ENCODE results near the gene ZNF70. TPM values are rescaled to one million over a fixed set of nuclear protein-coding genes. Genes with fewer than 3 reads are reported as not detected.
A peak's percentile ranks its signal among the peaks of the same experiment; 100 is the strongest.

Gene ZNF70
- total and polyA plus RNA-seq, 2 of the 13 experiments (the other 11 are each of a cell fraction or from before 2014, with no cell fraction given) = 0.62 to 3.6 TPM

DNA sequence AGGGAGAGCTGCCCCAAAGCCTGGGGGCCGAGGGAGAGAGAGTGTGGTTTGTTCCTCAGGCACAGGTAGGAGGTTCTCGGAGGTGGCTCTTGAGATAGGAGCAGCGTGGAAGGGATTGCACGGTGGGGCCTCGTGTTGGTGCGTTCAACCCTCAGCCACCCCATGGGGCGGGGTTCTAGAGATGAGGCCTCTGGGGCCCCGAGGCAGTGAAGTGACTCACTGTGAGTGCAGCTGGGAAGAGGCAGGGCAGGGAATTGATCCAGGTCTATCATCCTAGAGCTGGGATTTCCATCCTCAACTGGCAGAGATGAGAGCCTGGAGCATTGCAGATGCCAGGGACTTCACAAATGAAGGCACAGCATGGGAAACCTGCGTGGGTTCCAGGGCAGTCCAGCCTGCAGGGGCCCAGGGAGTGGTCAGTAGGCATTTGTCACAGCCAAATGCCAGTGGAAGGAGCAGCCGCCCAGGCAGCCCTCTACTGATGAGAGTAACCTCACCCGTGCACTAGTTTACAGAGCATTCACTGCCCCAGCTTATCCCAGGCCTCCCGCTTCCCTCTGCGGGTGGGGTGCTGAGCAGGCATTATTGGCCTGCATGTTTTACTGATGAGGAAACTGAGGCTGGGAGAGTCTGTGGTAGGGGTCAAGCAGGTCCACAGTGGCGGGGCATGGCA, 30.7 kb upstream of the ZNF70 start:
- no peak overlapping the region for H3K27ac ChIP-seq (ENCODE audit: extremely low read length, insufficient read depth, low read length)

More for the DNA sequence above, 30.7 kb upstream of the ZNF70 start:
- Histone ChIP-seq H3K4me3 (replicated peaks in 1 of 3; ENCODE audit: insufficient read depth in 1 of 3, low read depth in 2 of 3, low read length in 3 of 3) (no peak overlapping the region), H3K4me1 (ENCODE audit: insufficient read depth, low read length) (peaks cover 69% of the 10 kb centered on the region), H3K4me2 (ENCODE audit: low read depth, low read length) (no peak overlapping the region), H4K20me1 (ENCODE audit: insufficient read depth, low read length) (no peaks in the 10 kb centered on the region), H3K27me3 (ENCODE audit: control insufficient read depth in 1 of 2, insufficient read depth in 2 of 2, low read length in 2 of 2) (no peaks in the 10 kb centered on the region), H3K9ac (ENCODE audit: insufficient read depth, low read depth, low read length) (no peak overlapping the region), H3K9me3 (ENCODE audit: low read length) (no peaks in the 10 kb centered on the region), H3K36me3 (replicated peaks in 1 of 2; ENCODE audit: control insufficient read depth in 1 of 2, insufficient read depth in 2 of 2, low read length in 2 of 2) (no peaks in the 10 kb centered on the region), H3K79me2 (ENCODE audit: insufficient read depth, low read length) (no peaks in the 10 kb centered on the region), H2AFZ (ENCODE audit: low read length) (no peak overlapping the region)
- no peak for FAIRE-seq
- peak; percentile 7; the same call in 1 of the 3 replicates for ATAC-seq
- intact Hi-C loops (cut with micrococcal nuclease; ENCODE audit: unreplicated experiment) = no loop called here
- peak in 1 of 2 experiments; percentile 13; a peak in 2 of 4 replicates for TF ChIP-seq MAFK (conservative IDR thresholded peaks at IDR 0.05 in 1 of 2, IDR thresholded peaks at IDR 0.05 in 1 of 2; ENCODE audit: low read length in 2 of 2)
- TF ChIP-seq SP1 (IDR thresholded peaks at IDR 0.05) = no peak
- TF ChIP-seq SP1 (CRISPR knock-in tag; IDR thresholded peaks at IDR 0.05) = no peak
- TF ChIP-seq, protein P1, sequence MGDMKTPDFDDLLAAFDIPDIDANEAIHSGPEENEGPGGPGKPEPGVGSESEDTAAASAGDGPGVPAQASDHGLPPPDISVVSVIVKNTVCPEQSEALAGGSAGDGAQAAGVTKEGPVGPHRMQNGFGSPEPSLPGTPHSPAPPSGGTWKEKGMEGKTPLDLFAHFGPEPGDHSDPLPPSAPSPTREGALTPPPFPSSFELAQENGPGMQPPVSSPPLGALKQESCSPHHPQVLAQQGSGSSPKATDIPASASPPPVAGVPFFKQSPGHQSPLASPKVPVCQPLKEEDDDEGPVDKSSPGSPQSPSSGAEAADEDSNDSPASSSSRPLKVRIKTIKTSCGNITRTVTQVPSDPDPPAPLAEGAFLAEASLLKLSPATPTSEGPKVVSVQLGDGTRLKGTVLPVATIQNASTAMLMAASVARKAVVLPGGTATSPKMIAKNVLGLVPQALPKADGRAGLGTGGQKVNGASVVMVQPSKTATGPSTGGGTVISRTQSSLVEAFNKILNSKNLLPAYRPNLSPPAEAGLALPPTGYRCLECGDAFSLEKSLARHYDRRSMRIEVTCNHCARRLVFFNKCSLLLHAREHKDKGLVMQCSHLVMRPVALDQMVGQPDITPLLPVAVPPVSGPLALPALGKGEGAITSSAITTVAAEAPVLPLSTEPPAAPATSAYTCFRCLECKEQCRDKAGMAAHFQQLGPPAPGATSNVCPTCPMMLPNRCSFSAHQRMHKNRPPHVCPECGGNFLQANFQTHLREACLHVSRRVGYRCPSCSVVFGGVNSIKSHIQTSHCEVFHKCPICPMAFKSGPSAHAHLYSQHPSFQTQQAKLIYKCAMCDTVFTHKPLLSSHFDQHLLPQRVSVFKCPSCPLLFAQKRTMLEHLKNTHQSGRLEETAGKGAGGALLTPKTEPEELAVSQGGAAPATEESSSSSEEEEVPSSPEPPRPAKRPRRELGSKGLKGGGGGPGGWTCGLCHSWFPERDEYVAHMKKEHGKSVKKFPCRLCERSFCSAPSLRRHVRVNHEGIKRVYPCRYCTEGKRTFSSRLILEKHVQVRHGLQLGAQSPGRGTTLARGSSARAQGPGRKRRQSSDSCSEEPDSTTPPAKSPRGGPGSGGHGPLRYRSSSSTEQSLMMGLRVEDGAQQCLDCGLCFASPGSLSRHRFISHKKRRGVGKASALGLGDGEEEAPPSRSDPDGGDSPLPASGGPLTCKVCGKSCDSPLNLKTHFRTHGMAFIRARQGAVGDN (CRISPR knock-in tag; IDR thresholded peaks at IDR 0.05) = peak; percentile 61
- peak; percentile 68 for TF ChIP-seq FOSL2 (CRISPR knock-in tag; IDR thresholded peaks at IDR 0.05)
- CTCF ChIA-PET (ENCODE audit: low intra/inter-chr PET ratio, low total read pairs) = no interaction called here
- WGBS (ENCODE audit: low lambda C conversion rate) = 49% methylated on average over 10 of the region's 14 CpGs
- no peak for DNase-seq (ENCODE audit: low spot score)
- BruUV-seq (replicated peaks) = no TSS peak
- in situ Hi-C loops (cut with HindIII; ENCODE audit: extremely low pct_ligation_motif_present, low pct_unique_long_range_greater_than_20kb) = loop anchor here (5.0 kb wide), 1 partner anchor 66 kb away; no protein-coding TSS in a partner anchor
- POLR2A ChIA-PET = interaction anchor here (0.8 to 1.3 kb wide), 2 partner anchors 9 to 11 kb away, joined by 3 to 4 read pairs; partner anchors contain the start of gene MMP11
